SJCRH30 (cell line): Measurements from ENCODE around the gene SLC2A4. TPM values are rescaled to one million over a fixed set of nuclear protein-coding genes. Genes with fewer than 3 reads are reported as not detected.
"Not testable (repeated sequence)": the region's sequence is repeated elsewhere in the genome, so short reads cannot be mapped to it uniquely, and the experiment has no call there.

Source experiments
- DNase-seq, 2 experiments: peaks; one replicate each; pipeline ENCODE4 v3.0.0-alpha.2; 2015 to 2020
- H3K27ac ChIP-seq: fragments of 250-450 bp; sonication (Bioruptor Pico); 2 replicates; pipeline ENCODE4 v1.5.1; 2020; ENCODE audit warnings: mild to moderate bottlenecking, moderate library complexity
- H3K27me3 ChIP-seq: fragments of 250-450 bp; sonication (Bioruptor Pico); 2 replicates; pipeline ENCODE4 v1.5.1; 2020; ENCODE audit warnings: mild to moderate bottlenecking, moderate library complexity
- H3K36me3 ChIP-seq: fragments of 250-450 bp; sonication (Bioruptor Pico); 2 replicates; pipeline ENCODE4 v1.5.1; 2020; ENCODE audit warnings: mild to moderate bottlenecking, moderate library complexity
- H3K4me1 ChIP-seq: fragments of 250-450 bp; sonication (Bioruptor Pico); 2 replicates; pipeline ENCODE4 v1.5.1; 2020; ENCODE audit warnings: mild to moderate bottlenecking, moderate library complexity
- H3K4me3 ChIP-seq: fragments of 250-450 bp; sonication (Bioruptor Pico); 2 replicates; pipeline ENCODE4 v1.5.1; 2020; ENCODE audit warnings: mild to moderate bottlenecking, moderate library complexity
- H3K9me3 ChIP-seq: fragments of 250-450 bp; sonication (Bioruptor Pico); replicated peaks from 2 replicates; pipeline ENCODE4 v1.5.1; 2020; ENCODE audit warnings: mild to moderate bottlenecking, moderate library complexity
- total RNA-seq: library from RNA; depleted of rRNA; stranded (reverse); fragments of >200 nt; shearing (Covaris generic); gene quantifications from 2 replicates; pipeline ENCODE4 v1.2.3, GENCODE V29; 2014

Gene SLC2A4
- total RNA-seq, 1 experiment from 2014 or later, result 1.3 TPM

GRCh38 chr17:7241090-7241733 lies 40.3 kb upstream of the SLC2A4 start:
- Histone ChIP-seq H3K27me3 (no peaks in the 10 kb centered on the region), H3K27ac (peak overlapping the region; percentile 79; the same call in 1 of the 2 replicates), H3K4me1 (0 out of 2 replicates have a peak, but pooled peaks cover 4% of the 10 kb centered on the region), H3K4me3 (peak overlapping the region; percentile 84), H3K36me3 (peaks cover 8% of the 10 kb centered on the region; the same call in 1 of the 2 replicates), H3K9me3 (no peaks in the 10 kb centered on the region)
- no peak for DNase-seq

GRCh38 chr17:7241783-7242716 lies 39.5 kb upstream of the SLC2A4 start, which contains the start of gene GABARAP:
TSS of gene GABARAP (minus strand) at chr17:7242449. CDS start at chr17:7242330, 119 bp downstream.
- H3K4me1 ChIP-seq, result 0 out of 2 replicates have a peak, but pooled peaks cover 4% of the 10 kb centered on the region
- no peaks in the 10 kb centered on the region for H3K27me3 ChIP-seq
- no peaks in the 10 kb centered on the region for H3K9me3 ChIP-seq
- peak within 1 kb of the TSS; percentile 84 for H3K4me3 ChIP-seq
- H3K36me3 ChIP-seq, result peaks cover 8% of the 10 kb centered on the region; the same call in 1 of the 2 replicates
- H3K27ac ChIP-seq, result peak within 1 kb of the TSS; percentile 79
- DNase-seq, result peak; percentile 81 to 89

- Histone ChIP-seq H3K4me1 (0 out of 2 replicates have a peak, but pooled peaks cover 4% of the 10 kb centered on the region), H3K4me3 (peak overlapping the region; percentile 84), H3K9me3 (no peaks in the 10 kb centered on the region), H3K27me3 (no peaks in the 10 kb centered on the region), H3K36me3 (peaks cover 6% of the 10 kb centered on the region; the same call in 1 of the 2 replicates), H3K27ac (peak overlapping the region; percentile 79)
- peak; percentile 91 to 92 for DNase-seq
Measured at GRCh38 chr17:7242717-7243452, 38.6 kb upstream of the SLC2A4 start.

DNA sequence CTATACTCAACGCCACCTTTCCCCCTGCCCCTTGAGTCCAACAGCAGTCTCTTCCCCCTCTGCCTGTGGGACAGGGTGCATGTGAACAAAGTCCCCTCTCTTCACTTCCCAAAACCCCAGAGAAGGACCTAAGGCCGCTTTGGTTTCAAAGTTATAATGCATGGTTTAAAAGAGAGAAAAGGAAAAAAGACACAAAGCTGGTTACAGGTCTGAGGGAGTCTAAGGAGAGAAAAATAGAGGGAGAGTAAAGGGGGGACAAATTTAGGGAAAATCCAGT lies 38.1 kb upstream of the SLC2A4 start:
- Histone ChIP-seq H3K9me3 (no peaks in the 10 kb centered on the region), H3K27ac (peak overlapping the region; percentile 79), H3K36me3 (peaks cover 6% of the 10 kb centered on the region; the same call in 1 of the 2 replicates), H3K4me1 (0 out of 2 replicates have a peak, but pooled peaks cover 4% of the 10 kb centered on the region), H3K4me3 (peak overlapping the region; percentile 84), H3K27me3 (no peaks in the 10 kb centered on the region)
- DNase-seq, result no peak

- DNase-seq, H3K27ac ChIP-seq, H3K4me1 ChIP-seq, H3K36me3 ChIP-seq, H3K9me3 ChIP-seq, H3K4me3 ChIP-seq, H3K27me3 ChIP-seq: not testable (repeated sequence)
Measured at GRCh38 chr17:7243838-7244237, 37.7 kb upstream of the SLC2A4 start.

DNA sequence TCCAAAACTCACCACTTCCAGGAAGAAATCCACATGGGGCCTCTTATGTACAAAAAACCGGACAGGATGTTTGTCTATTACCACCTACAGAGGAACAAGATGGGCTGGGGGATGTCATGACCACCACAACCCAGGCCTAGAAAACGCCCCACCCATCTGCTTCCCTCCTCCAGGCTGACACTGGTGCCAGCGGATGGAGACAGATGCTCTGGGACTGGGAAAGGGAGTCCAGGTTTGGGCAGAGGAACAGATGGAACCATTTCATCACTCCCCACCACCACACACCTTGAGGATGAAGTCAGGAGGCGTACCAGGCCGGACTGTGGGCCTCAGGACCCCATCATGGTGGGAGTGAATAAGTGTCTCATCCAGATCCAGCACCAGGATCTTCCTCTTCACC lies 34.7 kb upstream of the SLC2A4 start:
- H3K4me1 ChIP-seq, result 0 out of 2 replicates have a peak, but pooled peaks cover 3% of the 10 kb centered on the region
- no peak overlapping the region for H3K27ac ChIP-seq
- DNase-seq, result no peak
- no peaks in the 10 kb centered on the region for H3K9me3 ChIP-seq
- peaks cover 6% of the 10 kb centered on the region; the same call in 1 of the 2 replicates for H3K36me3 ChIP-seq
- H3K27me3 ChIP-seq, result no peaks in the 10 kb centered on the region
- H3K4me3 ChIP-seq, result no peak overlapping the region

DNA sequence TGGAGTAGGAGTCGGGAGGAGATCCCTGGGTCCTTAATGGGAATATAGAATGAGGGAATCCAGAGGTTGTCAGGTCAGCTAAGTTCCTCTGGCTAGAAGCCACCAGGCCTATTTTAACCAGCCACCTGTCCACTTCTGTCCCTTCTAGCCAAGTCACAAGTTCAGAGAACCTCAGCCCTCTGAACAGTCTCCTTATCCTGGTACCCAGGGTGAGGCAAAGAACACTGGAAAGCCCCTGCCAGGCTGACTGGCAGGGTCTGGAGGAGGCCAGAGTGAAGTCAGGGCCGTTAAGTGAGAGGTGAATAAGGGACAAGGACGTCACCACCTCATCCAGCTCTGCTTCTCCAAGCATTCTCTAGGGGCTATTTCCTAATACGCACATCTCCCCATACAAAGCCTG lies 32.7 kb upstream of the SLC2A4 start:
- H3K27me3 ChIP-seq, result no peaks in the 10 kb centered on the region
- no peak overlapping the region for H3K27ac ChIP-seq
- no peak overlapping the region for H3K4me3 ChIP-seq
- DNase-seq, result no peak
- H3K36me3 ChIP-seq, result peaks cover 6% of the 10 kb centered on the region; the same call in 1 of the 2 replicates
- H3K9me3 ChIP-seq, result no peaks in the 10 kb centered on the region
- 0 out of 2 replicates have a peak, but pooled peaks cover 3% of the 10 kb centered on the region for H3K4me1 ChIP-seq

GRCh38 chr17:7249214-7249613 lies 32.3 kb upstream of the SLC2A4 start:
- no peak for DNase-seq
- H3K36me3 ChIP-seq, result peaks cover 2% of the 10 kb centered on the region; the same call in 1 of the 2 replicates
- no peaks in the 10 kb centered on the region for H3K9me3 ChIP-seq
- H3K4me3 ChIP-seq, result no peak overlapping the region
- H3K27ac ChIP-seq, result no peak overlapping the region
- H3K27me3 ChIP-seq, result no peaks in the 10 kb centered on the region
- 0 out of 2 replicates have a peak, but pooled peaks cover 3% of the 10 kb centered on the region for H3K4me1 ChIP-seq

DNA sequence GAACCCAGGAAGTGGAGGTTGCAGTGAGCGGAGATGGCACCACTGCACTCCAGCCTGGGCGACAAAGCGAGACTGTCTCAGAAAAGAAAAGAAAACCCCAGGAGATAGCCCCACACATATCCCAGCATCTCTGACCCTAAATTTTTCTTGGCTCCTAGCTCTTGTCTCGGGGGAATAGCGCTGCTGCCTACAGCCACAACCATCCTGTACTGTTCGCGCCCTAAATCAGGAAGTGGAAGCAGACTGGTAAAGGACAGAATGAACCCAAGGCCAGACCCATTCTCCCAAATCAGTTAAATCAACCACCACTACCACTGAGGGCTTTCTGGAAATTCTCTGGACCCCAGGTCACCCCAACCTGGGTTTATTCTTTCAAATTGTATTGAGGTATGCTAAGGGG lies 31.7 kb upstream of the SLC2A4 start:
- Histone ChIP-seq H3K36me3 (no peaks in the 10 kb centered on the region), H3K4me3 (no peak overlapping the region), H3K9me3 (no peaks in the 10 kb centered on the region), H3K27me3 (no peaks in the 10 kb centered on the region), H3K4me1 (0 out of 2 replicates have a peak, but pooled peaks cover 3% of the 10 kb centered on the region), H3K27ac (no peak overlapping the region)
- DNase-seq, result no peak

- H3K27ac ChIP-seq, result peak overlapping the region; percentile 36; the same call in 1 of the 2 replicates
- no peak for DNase-seq
- 0 out of 2 replicates have a peak, but pooled peaks cover 3% of the 10 kb centered on the region for H3K4me1 ChIP-seq
- no peaks in the 10 kb centered on the region for H3K9me3 ChIP-seq
- no peaks in the 10 kb centered on the region for H3K27me3 ChIP-seq
- H3K4me3 ChIP-seq, result peak overlapping the region; percentile 99
- H3K36me3 ChIP-seq, result no peaks in the 10 kb centered on the region
Measured at GRCh38 chr17:7250695-7251627, 30.6 kb upstream of the SLC2A4 start.

DNA sequence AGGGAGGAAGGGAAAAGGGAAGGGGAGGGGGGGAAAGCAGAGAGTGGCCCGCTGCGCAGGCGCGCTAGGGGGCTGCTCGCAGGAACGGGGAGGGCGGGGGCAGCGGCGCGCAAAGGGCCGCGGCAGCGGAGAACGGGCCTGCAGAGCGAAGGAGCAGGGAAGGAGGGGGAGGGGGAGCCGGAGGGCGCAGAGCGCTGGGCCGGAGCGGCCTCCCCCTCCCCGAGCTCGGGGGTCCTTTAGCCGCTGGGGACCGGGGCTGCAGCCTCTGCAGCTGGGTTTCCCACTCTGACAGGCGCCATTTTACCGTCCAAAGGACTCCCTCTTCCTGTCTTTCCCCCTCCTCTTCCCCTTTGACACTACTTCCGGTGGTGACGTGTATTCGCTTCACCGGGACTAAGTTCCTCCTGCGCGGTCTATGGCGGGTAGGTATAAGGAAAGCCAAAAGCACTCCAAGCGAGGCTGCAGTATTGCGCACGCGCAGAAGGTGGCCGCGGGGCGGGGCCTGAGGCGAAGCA lies 29.8 kb upstream of the SLC2A4 start, which contains the start of gene CTDNEP1:
Gene CTDNEP1, minus strand, starts transcription at position 74 of the 515 bp plus-strand sequence. CDS start 438 bp downstream, outside the sequence.
- DNase-seq, result peak; percentile 97 to 98
- Histone ChIP-seq H3K36me3 (no peaks in the 10 kb centered on the region), H3K27ac (peak within 1 kb of the TSS; percentile 93), H3K4me1 (0 out of 2 replicates have a peak, but pooled peaks cover 3% of the 10 kb centered on the region), H3K9me3 (no peaks in the 10 kb centered on the region), H3K4me3 (peak within 1 kb of the TSS; percentile 99), H3K27me3 (no peaks in the 10 kb centered on the region)

GRCh38 chr17:7252176-7253043 lies 29.1 kb upstream of the SLC2A4 start, which contains the start of gene ELP5:
TSS of gene ELP5 (plus strand) at chr17:7252215. CDS start at chr17:7252551, 336 bp downstream.
- no peaks in the 10 kb centered on the region for H3K36me3 ChIP-seq
- H3K9me3 ChIP-seq, result no peaks in the 10 kb centered on the region
- peak within 1 kb of the TSS; percentile 93 for H3K27ac ChIP-seq
- peak within 1 kb of the TSS; percentile 99 for H3K4me3 ChIP-seq
- no peaks in the 10 kb centered on the region for H3K27me3 ChIP-seq
- 0 out of 2 replicates have a peak, but pooled peaks cover 3% of the 10 kb centered on the region for H3K4me1 ChIP-seq
- DNase-seq, result peak; percentile 89 to 90
